Panc1 (cell line): ENCODE results near the gene MAN2A2.

Experiments used
- CTCF ChIP-seq: fragments of 450-650 bp; IDR thresholded peaks from 2 replicates; pipeline ENCODE4 v1.5.1; 2017; ENCODE audit warnings: mild to moderate bottlenecking
- SIN3A ChIP-seq: IDR thresholded peaks from 2 replicates; pipeline ENCODE4 v1.6.1; 2012; ENCODE audit warnings: low read depth, mild to moderate bottlenecking, low read length, moderate library complexity, borderline replicate concordance; ENCODE audit not compliant: insufficient read depth

DNA sequence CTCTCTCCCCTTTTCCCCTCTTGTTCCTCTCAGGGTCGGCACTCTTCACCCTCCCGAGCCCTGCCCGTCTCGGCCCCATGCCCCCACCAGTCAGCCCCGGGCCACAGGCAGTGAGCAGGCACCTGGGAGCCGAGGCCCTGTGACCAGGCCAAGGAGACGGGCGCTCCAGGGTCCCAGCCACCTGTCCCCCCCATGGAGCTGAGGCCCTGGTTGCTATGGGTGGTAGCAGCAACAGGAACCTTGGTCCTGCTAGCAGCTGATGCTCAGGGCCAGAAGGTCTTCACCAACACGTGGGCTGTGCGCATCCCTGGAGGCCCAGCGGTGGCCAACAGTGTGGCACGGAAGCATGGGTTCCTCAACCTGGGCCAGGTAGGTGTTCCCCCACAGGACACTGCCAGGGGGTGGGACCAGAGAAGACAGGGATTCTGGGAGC, 27.5 kb upstream of the MAN2A2 start:
- TF ChIP-seq CTCF (no peak), SIN3A (no peak)
